ENCODE results near the gene IGFBP3. TPM values are rescaled to one million over a fixed set of nuclear protein-coding genes. Genes with fewer than 3 reads are reported as not detected.

IGFBP3 gene
- total RNA-seq, 1 experiment from 2014 or later = 2.9 TPM

DNA sequence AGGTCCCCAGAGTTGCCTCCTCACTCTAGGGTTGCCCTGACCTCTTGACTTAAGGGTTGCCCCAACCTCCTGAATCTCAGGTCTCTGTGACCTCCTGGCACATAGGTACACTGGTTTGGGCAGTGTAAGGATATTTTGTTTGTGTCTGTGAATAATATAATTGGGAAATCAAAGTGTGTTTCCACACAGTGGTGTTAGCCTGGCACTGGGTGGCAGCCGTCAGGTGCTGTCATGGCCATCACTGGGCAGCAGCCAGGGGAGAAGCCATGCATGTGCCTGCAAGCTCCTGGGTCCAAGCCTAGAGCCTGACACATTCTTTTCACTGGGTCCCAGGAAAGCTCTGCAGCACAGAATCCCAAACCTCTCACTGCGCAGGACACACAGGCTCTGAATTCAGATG, 44.6 kb downstream of the IGFBP3 start:
- DNase-seq (ENCODE audit: low spot score) = no peak
- H3K4me1 Mint-ChIP-seq = 0 out of 2 replicates have a peak, but pooled peaks cover 5% of the 10 kb centered on the region
- peaks cover 40% of the 10 kb centered on the region for H3K9me3 Mint-ChIP-seq
- peaks cover 25% of the 10 kb centered on the region for H3K36me3 Mint-ChIP-seq
- H3K27me3 Mint-ChIP-seq (ENCODE audit: low read depth) = peaks cover 4% of the 10 kb centered on the region; the same call in 1 of the 2 replicates
- CTCF ChIA-PET = no interaction called here
- no peak for ATAC-seq
- POLR2A ChIA-PET = no interaction called here
- H3K27ac Mint-ChIP-seq = no peak overlapping the region
- TF ChIP-seq RELA (CRISPR knock-in tag; IDR thresholded peaks at IDR 0.05; ENCODE audit: borderline replicate concordance) = no peak
- TF ChIP-seq, protein P1, sequence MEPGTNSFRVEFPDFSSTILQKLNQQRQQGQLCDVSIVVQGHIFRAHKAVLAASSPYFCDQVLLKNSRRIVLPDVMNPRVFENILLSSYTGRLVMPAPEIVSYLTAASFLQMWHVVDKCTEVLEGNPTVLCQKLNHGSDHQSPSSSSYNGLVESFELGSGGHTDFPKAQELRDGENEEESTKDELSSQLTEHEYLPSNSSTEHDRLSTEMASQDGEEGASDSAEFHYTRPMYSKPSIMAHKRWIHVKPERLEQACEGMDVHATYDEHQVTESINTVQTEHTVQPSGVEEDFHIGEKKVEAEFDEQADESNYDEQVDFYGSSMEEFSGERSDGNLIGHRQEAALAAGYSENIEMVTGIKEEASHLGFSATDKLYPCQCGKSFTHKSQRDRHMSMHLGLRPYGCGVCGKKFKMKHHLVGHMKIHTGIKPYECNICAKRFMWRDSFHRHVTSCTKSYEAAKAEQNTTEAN (CRISPR knock-in tag; IDR thresholded peaks at IDR 0.05) = no peak
- no peak for TF ChIP-seq ESRRA (CRISPR knock-in tag; IDR thresholded peaks at IDR 0.05; ENCODE audit: borderline replicate concordance)
- TF ChIP-seq TP53 (CRISPR knock-in tag; IDR thresholded peaks at IDR 0.05) = no peak
- TF ChIP-seq TCF7 (CRISPR knock-in tag; IDR thresholded peaks at IDR 0.05; ENCODE audit: low read depth) = no peak
- no peak for TF ChIP-seq EMX1 (CRISPR knock-in tag; IDR thresholded peaks at IDR 0.05)
- TF ChIP-seq, protein P2, sequence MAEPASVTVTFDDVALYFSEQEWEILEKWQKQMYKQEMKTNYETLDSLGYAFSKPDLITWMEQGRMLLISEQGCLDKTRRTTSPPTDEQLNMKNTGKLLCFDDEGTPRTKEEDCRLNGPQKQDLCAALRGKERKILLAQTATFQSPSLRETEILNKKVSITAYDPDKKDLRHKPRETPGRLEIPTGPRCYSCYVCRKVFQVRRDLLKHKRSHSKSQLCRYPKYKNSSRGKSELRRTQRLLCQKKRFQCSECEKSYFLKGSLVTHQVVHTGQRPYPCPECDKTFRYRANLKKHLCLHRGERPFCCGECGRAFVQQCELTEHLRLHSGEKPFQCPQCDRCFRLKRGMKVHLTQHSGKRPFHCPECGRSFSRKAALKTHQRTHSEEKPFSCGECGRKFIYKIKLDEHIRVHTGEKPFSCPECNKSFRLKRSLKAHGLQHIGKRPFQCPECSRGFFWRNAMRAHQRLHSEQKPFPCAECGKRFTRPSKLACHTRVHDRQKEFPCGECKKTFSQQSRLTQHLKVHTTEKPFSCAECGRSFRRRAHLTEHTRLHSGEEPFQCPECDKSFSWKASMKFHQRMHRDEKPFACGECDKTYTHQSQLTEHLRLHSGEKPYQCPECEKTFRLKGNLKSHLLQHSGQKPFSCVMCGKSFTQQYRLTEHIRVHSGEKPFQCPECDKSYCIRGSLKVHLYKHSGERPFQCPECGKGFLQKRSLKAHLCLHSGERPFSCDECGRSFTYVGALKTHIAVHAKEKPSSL (CRISPR knock-in tag; conservative IDR thresholded peaks at IDR 0.05) = no peak
- TF ChIP-seq, protein P3, sequence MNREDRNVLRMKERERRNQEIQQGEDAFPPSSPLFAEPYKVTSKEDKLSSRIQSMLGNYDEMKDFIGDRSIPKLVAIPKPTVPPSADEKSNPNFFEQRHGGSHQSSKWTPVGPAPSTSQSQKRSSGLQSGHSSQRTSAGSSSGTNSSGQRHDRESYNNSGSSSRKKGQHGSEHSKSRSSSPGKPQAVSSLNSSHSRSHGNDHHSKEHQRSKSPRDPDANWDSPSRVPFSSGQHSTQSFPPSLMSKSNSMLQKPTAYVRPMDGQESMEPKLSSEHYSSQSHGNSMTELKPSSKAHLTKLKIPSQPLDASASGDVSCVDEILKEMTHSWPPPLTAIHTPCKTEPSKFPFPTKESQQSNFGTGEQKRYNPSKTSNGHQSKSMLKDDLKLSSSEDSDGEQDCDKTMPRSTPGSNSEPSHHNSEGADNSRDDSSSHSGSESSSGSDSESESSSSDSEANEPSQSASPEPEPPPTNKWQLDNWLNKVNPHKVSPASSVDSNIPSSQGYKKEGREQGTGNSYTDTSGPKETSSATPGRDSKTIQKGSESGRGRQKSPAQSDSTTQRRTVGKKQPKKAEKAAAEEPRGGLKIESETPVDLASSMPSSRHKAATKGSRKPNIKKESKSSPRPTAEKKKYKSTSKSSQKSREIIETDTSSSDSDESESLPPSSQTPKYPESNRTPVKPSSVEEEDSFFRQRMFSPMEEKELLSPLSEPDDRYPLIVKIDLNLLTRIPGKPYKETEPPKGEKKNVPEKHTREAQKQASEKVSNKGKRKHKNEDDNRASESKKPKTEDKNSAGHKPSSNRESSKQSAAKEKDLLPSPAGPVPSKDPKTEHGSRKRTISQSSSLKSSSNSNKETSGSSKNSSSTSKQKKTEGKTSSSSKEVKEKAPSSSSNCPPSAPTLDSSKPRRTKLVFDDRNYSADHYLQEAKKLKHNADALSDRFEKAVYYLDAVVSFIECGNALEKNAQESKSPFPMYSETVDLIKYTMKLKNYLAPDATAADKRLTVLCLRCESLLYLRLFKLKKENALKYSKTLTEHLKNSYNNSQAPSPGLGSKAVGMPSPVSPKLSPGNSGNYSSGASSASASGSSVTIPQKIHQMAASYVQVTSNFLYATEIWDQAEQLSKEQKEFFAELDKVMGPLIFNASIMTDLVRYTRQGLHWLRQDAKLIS (CRISPR knock-in tag; IDR thresholded peaks at IDR 0.05; ENCODE audit: borderline replicate concordance) = no peak
- TF ChIP-seq JAZF1 (CRISPR knock-in tag; IDR thresholded peaks at IDR 0.05) = no peak
- no peak for TF ChIP-seq ZNF121 (CRISPR knock-in tag; IDR thresholded peaks at IDR 0.05)
- TF ChIP-seq, protein P4, sequence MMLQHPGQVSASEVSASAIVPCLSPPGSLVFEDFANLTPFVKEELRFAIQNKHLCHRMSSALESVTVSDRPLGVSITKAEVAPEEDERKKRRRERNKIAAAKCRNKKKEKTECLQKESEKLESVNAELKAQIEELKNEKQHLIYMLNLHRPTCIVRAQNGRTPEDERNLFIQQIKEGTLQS (CRISPR knock-in tag; conservative IDR thresholded peaks at IDR 0.05) = no peak
- TF ChIP-seq ZNF671 (CRISPR knock-in tag; IDR thresholded peaks at IDR 0.05) = no peak
- no peak for TF ChIP-seq TEAD4 (CRISPR knock-in tag; IDR thresholded peaks at IDR 0.05)
- TF ChIP-seq, protein P5, sequence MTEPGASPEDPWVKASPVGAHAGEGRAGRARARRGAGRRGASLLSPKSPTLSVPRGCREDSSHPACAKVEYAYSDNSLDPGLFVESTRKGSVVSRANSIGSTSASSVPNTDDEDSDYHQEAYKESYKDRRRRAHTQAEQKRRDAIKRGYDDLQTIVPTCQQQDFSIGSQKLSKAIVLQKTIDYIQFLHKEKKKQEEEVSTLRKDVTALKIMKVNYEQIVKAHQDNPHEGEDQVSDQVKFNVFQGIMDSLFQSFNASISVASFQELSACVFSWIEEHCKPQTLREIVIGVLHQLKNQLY (CRISPR knock-in tag; IDR thresholded peaks at IDR 0.05) = no peak
- no peak overlapping the region for H3K4me3 Mint-ChIP-seq

DNA sequence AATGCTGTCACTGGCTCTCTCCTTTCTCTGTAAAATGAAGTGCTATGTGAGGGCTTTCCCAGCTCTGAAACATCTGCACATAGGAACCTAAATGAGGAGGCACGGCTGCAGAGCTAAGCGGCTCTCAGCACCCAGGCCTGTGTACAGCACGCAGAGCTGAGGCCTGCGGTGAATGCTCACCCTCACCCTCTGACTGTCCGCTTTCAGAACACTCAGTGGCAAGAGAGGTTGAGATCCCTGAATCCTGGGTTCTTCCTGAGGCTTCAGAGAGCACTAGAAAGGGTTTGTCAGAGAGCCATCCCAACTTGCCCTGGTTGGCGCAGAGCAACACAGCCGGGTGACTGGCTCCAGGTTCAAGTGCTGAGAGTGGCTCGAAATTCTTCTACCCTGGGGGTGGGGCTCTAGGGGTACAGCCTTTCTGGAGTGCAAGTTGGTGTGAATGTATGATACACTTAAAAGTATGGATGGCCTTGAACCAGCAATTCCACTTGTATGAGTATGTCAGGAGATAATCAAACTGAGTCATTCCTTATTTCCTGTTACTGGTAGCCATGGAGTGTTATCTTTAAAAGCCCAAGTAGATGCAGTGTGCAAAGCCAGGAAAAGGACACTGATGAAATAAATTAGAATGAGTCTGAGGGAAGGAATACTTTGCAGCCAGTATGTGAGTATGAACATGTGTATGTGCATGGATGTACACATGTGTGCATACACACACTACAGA, 46.5 kb downstream of the IGFBP3 start:
- Mint-ChIP-seq H3K9me3 (peaks cover 39% of the 10 kb centered on the region), H3K4me3 (no peak overlapping the region), H3K27ac (no peak overlapping the region), H3K27me3 (ENCODE audit: low read depth) (peaks cover 4% of the 10 kb centered on the region; the same call in 1 of the 2 replicates), H3K36me3 (peaks cover 25% of the 10 kb centered on the region), H3K4me1 (0 out of 2 replicates have a peak, but pooled peaks cover 5% of the 10 kb centered on the region)
- DNase-seq (ENCODE audit: low spot score) (no peak), ATAC-seq (no peak)
- POLR2A ChIA-PET = no interaction called here
- CTCF ChIA-PET = interaction anchor here (1.4 kb wide), 1 partner anchor 16 kb away, joined by 3 read pairs; no protein-coding TSS in a partner anchor
- TF ChIP-seq, protein P1 (CRISPR knock-in tag; IDR thresholded peaks at IDR 0.05) = no peak
- TF ChIP-seq, protein P6, sequence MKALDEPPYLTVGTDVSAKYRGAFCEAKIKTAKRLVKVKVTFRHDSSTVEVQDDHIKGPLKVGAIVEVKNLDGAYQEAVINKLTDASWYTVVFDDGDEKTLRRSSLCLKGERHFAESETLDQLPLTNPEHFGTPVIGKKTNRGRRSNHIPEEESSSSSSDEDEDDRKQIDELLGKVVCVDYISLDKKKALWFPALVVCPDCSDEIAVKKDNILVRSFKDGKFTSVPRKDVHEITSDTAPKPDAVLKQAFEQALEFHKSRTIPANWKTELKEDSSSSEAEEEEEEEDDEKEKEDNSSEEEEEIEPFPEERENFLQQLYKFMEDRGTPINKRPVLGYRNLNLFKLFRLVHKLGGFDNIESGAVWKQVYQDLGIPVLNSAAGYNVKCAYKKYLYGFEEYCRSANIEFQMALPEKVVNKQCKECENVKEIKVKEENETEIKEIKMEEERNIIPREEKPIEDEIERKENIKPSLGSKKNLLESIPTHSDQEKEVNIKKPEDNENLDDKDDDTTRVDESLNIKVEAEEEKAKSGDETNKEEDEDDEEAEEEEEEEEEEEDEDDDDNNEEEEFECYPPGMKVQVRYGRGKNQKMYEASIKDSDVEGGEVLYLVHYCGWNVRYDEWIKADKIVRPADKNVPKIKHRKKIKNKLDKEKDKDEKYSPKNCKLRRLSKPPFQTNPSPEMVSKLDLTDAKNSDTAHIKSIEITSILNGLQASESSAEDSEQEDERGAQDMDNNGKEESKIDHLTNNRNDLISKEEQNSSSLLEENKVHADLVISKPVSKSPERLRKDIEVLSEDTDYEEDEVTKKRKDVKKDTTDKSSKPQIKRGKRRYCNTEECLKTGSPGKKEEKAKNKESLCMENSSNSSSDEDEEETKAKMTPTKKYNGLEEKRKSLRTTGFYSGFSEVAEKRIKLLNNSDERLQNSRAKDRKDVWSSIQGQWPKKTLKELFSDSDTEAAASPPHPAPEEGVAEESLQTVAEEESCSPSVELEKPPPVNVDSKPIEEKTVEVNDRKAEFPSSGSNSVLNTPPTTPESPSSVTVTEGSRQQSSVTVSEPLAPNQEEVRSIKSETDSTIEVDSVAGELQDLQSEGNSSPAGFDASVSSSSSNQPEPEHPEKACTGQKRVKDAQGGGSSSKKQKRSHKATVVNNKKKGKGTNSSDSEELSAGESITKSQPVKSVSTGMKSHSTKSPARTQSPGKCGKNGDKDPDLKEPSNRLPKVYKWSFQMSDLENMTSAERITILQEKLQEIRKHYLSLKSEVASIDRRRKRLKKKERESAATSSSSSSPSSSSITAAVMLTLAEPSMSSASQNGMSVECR (CRISPR knock-in tag; IDR thresholded peaks at IDR 0.05; ENCODE audit: borderline replicate concordance) = no peak
- no peak for TF ChIP-seq TEAD1 (CRISPR knock-in tag; IDR thresholded peaks at IDR 0.05)
